HG03460 (cell line): ENCODE measurements around the gene RPS26.
A peak's percentile ranks its signal among the peaks of the same experiment; 100 is the strongest.
"Not testable (repeated sequence)": the region's sequence is repeated elsewhere in the genome, so short reads cannot be mapped to it uniquely, and the experiment has no call there.

ENCODE experiments used
- ATAC-seq: cut with Tn5 transposase; IDR thresholded peaks from one replicate; pipeline ENCODE4 v1.9.1; 2021; ENCODE audit not compliant: unreplicated experiment

Gene RPS26

DNA sequence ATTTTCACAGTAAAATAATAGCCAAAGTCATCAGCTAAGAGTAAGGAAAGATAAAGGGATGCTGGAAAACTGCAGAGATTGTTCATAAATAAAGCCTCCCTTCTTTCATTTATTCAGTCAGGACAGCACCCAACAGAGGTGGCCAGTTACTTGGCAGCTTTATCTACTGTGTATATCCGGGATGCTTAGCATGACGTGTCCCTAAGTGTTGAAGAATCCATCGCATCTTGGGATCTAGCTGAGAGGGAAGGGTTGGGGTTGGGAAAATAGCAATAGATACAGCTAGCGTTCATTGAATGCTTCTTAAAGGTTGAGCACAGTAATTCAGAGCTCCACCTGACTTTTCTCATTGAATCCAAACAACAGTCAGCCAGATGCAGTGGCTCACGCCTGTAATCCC is 32.7 kb downstream of the RPS26 start:
- ATAC-seq: no peak

GRCh38 chr12:56077966-56078365 is 36.2 kb downstream of the RPS26 start:
- not testable (repeated sequence) for ATAC-seq

GRCh38 chr12:56078427-56078826 is 36.7 kb downstream of the RPS26 start:
- ATAC-seq: no peak

DNA sequence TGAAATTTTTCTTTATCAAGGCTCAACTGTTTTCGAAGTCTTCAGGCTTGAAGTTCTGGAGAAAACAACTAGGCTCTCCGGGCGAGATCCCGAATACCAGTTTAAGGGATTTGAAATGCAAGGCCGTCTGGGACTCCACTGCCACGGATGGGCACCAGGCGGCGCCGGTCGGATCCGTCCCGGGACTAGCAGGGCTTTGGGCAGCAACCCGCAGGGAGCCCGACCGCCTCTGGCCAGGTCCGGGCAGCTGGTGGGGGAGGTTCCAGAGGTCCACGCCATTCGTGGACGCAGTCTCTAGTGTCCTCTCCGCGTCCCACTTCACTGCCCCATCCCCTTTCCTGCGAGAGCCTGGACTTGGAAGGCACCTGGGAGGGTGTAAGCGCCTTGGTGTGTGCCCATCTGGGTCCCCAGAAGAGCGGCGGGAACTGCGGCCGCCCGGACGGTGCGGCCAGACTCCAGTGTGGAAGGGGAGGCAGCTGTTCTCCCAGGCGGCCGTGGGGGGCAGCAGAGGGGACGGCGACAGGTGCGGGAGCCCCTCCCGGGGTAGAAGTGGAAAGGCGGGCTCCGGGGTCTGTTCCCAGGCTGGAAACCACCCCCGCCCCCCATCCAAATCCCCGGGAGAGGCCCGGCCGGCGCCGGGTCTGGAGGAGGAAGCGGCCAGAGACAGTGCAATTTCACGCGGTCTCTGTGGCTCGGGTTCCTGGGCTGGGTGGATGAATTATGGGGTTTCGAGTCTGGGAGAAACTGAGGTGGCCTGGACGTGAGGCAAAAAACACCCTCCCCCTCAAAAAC is 37.4 kb downstream of the RPS26 start:
- ATAC-seq: peak; percentile 74

DNA sequence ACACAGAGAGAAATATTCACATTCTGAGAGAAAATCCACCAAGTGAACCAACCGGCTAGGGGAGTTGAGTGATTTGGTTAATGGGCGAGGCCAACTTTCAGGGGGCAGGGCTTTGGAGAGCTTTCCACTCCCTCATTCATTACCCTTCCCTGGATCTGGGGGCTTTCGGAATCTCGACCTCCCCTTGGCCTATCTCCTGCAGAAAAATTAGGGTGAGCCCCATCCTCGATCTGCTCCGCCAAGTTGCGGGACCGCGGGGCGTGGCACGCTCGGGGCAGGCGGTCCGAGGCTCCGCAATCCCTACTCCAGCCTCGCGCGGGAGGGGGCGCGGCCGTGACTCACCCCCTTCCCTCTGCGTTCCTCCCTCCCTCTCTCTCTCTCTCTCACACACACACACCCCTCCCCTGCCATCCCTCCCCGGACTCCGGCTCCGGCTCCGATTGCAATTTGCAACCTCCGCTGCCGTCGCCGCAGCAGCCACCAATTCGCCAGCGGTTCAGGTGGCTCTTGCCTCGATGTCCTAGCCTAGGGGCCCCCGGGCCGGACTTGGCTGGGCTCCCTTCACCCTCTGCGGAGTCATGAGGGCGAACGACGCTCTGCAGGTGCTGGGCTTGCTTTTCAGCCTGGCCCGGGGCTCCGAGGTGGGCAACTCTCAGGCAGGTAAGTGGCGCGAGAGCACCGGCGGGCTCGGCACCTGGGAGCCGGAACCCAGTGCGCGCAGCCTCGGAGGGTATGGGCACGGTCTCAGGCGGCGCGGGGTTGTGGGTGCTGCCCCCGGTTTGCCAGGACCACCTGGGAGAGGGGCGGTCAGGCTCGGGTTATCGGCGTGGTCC is 38.2 kb downstream of the RPS26 start, which contains the start of gene ERBB3:
Gene ERBB3, plus strand, starts transcription at position 443 of the 833 bp plus-strand sequence. Its CDS starts 136 bp downstream, at position 579.
- no peak for ATAC-seq

- ATAC-seq: no peak
Measured at GRCh38 chr12:56080556-56081138, 38.9 kb downstream of the RPS26 start.

DNA sequence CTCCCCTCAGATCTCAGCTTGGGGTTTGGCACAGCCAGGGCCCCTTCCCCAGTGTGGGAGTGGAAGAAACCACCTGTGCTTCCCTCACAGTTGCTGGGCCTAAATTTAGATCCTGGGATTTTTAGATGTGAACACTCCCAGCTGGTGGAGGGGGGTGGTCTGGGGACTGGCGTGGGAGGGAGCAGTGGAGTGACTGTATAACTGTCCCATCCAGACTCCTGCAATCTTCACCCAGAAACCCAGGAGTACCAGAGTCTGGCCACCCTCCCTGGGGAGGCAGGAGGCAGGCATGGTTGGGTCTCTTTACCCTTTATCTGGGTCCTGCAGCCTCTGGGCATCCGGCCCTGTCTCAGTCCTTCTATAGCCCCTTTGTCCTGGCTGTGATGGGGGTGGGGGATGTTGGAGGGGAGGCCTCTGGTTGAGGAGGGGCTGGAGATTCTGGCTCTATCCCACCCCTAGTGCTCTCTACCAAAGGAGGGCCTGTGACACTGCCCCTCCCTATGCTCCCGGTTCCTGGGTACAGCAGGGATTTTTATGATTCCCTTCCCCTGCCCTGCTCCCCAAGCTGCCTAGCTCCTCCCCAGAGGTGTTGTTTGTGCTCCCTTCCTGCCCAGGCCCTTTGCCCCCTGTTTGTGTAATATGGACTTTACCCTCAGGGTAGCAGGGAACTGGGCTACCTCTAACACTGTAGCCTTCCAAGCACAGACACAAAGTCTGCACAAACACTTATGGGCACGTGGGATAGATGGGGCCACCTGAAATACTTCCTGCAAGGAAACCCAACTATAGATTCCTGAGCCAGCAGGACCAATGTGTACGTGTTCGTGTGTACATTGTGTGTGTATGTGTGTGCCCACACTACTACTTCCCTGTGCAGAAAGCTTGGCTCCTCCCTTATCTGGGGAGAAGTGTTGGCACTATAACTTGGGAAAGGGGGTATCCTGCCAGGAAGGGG is 40.0 kb downstream of the RPS26 start:
- no peak for ATAC-seq

DNA sequence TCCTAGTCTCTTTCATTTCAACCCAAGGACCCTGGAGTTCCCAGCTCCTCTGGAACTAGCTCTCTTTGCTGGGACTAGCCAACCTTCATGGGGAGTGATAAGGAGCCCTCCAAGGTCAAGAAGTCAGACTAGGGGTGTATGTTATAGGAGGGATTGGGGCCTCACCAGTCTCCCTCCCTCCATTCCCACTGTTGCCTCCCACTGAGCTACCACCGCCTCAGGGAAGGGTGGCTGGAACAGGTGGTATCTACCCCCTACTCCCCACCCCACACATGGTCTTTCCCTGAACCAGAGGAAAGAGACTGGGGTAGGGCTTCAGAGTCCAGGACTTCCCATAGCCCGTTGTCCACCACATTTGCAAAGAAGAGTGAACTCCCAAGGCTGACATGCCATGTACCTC is 40.7 kb downstream of the RPS26 start:
- no peak for ATAC-seq

- no peak for ATAC-seq
Measured at GRCh38 chr12:56082967-56083366, 41.2 kb downstream of the RPS26 start.

GRCh38 chr12:56084958-56085543 is 43.3 kb downstream of the RPS26 start:
- ATAC-seq: no peak

DNA sequence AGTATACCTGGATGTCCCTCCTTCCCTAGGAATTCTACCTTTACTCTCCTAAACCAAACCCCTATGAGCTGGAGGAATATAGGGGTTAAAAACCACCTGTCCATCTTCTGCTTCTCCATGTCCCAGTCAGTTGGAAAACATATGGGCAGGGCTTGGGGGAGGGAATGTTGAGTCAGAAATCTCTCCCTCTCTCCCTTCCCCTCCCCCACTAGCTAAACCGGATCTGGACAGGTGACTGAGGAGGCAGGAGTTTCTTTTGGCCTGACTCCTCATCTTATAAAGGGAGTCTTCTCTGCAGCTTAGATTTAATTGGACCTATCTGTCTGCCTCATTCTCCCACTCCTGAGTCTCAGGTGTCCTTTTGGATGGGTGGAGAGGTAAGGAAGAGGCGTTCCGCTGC is 44.4 kb downstream of the RPS26 start:
- no peak for ATAC-seq

DNA sequence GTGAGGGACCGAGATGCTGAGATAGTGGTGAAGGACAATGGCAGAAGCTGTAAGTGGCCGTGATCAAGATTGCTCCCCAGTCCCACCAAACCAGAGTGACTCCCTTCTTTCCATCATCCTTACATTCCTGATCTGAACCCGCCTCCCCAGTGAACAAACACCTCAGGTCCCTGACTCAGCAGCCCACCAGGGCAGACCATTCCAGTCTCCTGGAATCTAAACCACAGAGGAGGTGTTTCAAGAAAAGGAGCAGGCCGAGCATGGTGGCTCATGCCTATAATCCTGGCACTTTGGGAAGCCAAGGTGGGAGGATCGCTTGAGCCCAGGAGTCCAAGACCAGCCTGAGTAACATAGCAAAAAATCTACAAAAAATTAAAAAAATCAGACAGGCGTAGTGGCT is 44.9 kb downstream of the RPS26 start:
- ATAC-seq: no peak

- ATAC-seq: no peak
Measured at GRCh38 chr12:56087220-56087619, 45.5 kb downstream of the RPS26 start.
